GM19239 (cell line): ENCODE measurements around the gene OGFOD3.
"Not testable (repeated sequence)": the region's sequence is repeated elsewhere in the genome, so short reads cannot be mapped to it uniquely, and the experiment has no call there.

Source experiments
- DNase-seq: peaks from one replicate; pipeline ENCODE4 v3.0.0; 2011; ENCODE audit warnings: low spot score; ENCODE audit not compliant: insufficient read length
- FAIRE-seq: peaks from 2 replicates; lab custom pipeline; 2011; peaks lifted over from hg19 to GRCh38; lab: Jason Lieb, UNC

Gene OGFOD3

GRCh38 chr17:82392209-82392920 lies 26.0 kb downstream of the OGFOD3 start:
- FAIRE-seq (no peak), DNase-seq (no peak)

GRCh38 chr17:82391496-82392066 lies 26.8 kb downstream of the OGFOD3 start:
- DNase-seq, result no peak
- no peak for FAIRE-seq

- FAIRE-seq (no peak), DNase-seq (no peak)
These were observed 27.4 kb downstream of the OGFOD3 start for GRCh38 chr17:82390860-82391435.

- no peak for DNase-seq
- FAIRE-seq, result no peak
These were observed 28.1 kb downstream of the OGFOD3 start for GRCh38 chr17:82390015-82390859.

- FAIRE-seq (no peak), DNase-seq (no peak)
These were observed 29.0 kb downstream of the OGFOD3 start for GRCh38 chr17:82389379-82389778.

- FAIRE-seq (no peak), DNase-seq (no peak)
These were observed 29.5 kb downstream of the OGFOD3 start for GRCh38 chr17:82388922-82389283.

- no peak for DNase-seq
- FAIRE-seq, result no peak
These were observed 30.0 kb downstream of the OGFOD3 start for GRCh38 chr17:82388223-82388921.

GRCh38 chr17:82387705-82388106 lies 30.7 kb downstream of the OGFOD3 start:
- DNase-seq (no peak), FAIRE-seq (no peak)

- DNase-seq (no peak), FAIRE-seq (no peak)
These were observed 31.3 kb downstream of the OGFOD3 start for GRCh38 chr17:82386881-82387704.

- FAIRE-seq (no peak), DNase-seq (no peak)
These were observed 32.0 kb downstream of the OGFOD3 start for GRCh38 chr17:82386255-82386831.

GRCh38 chr17:82385559-82386254 lies 32.7 kb downstream of the OGFOD3 start:
- FAIRE-seq (no peak), DNase-seq (no peak)

- DNase-seq, result no peak
- FAIRE-seq, result no peak
These were observed 33.5 kb downstream of the OGFOD3 start for GRCh38 chr17:82384730-82385481.

GRCh38 chr17:82384051-82384729 lies 34.2 kb downstream of the OGFOD3 start:
- FAIRE-seq, result no peak
- DNase-seq, result no peak

GRCh38 chr17:82383411-82383810 lies 35.0 kb downstream of the OGFOD3 start:
- FAIRE-seq, result no peak
- no peak for DNase-seq

- no peak for DNase-seq
- FAIRE-seq, result no peak
These were observed 35.5 kb downstream of the OGFOD3 start for GRCh38 chr17:82382933-82383255.

GRCh38 chr17:82382220-82382932 lies 36.0 kb downstream of the OGFOD3 start:
- not testable (repeated sequence) for DNase-seq, FAIRE-seq

GRCh38 chr17:82381703-82382009 lies 36.7 kb downstream of the OGFOD3 start:
- DNase-seq, FAIRE-seq: not testable (repeated sequence)
